Measurements from ENCODE around the gene ROPN1L. TPM values are rescaled to one million over a fixed set of nuclear protein-coding genes. Genes with fewer than 3 reads are reported as not detected.

ROPN1L gene
- total RNA-seq, 1 donor from 2014 or later, result not detected

GRCh38 chr5:10455277-10455670, 13.6 kb downstream of the ROPN1L start:
- TF ChIP-seq CTCF (IDR thresholded peaks at IDR 0.05; ENCODE audit: insufficient read depth, low read length, severe bottlenecking), result no peak
- no peak for DNase-seq (ENCODE audit: low read depth)
- H3K4me3 ChIP-seq (ENCODE audit: low read depth, low read length), result no peak overlapping the region
- no peak for FAIRE-seq
- no peaks in the 10 kb centered on the region for H3K27me3 ChIP-seq (ENCODE audit: control insufficient read depth, insufficient read depth, low read length)
- no peaks in the 10 kb centered on the region for H3K36me3 ChIP-seq (ENCODE audit: control insufficient read depth, insufficient read depth, low read length)

- H3K4me3 ChIP-seq (ENCODE audit: low read depth, low read length), result no peak overlapping the region
- DNase-seq (ENCODE audit: low read depth) (peak; percentile 61), FAIRE-seq (no peak)
- no peaks in the 10 kb centered on the region for H3K27me3 ChIP-seq (ENCODE audit: control insufficient read depth, insufficient read depth, low read length)
- H3K36me3 ChIP-seq (ENCODE audit: control insufficient read depth, insufficient read depth, low read length), result no peaks in the 10 kb centered on the region
- no peak for TF ChIP-seq CTCF (IDR thresholded peaks at IDR 0.05; ENCODE audit: insufficient read depth, low read length, severe bottlenecking)
Observed at GRCh38 chr5:10456583-10457420, 15.1 kb downstream of the ROPN1L start.

- no peak for DNase-seq (ENCODE audit: low read depth)
- no peak for TF ChIP-seq CTCF (IDR thresholded peaks at IDR 0.05; ENCODE audit: insufficient read depth, low read length, severe bottlenecking)
- H3K27me3 ChIP-seq (ENCODE audit: control insufficient read depth, insufficient read depth, low read length), result no peaks in the 10 kb centered on the region
- no peaks in the 10 kb centered on the region for H3K36me3 ChIP-seq (ENCODE audit: control insufficient read depth, insufficient read depth, low read length)
- no peak for FAIRE-seq
- H3K4me3 ChIP-seq (ENCODE audit: low read depth, low read length), result no peak overlapping the region
Observed at GRCh38 chr5:10457682-10458574, 16.2 kb downstream of the ROPN1L start.

- DNase-seq (ENCODE audit: low read depth) (no peak), FAIRE-seq (no peak)
- H3K4me3 ChIP-seq (ENCODE audit: low read depth, low read length), result no peak overlapping the region
- no peaks in the 10 kb centered on the region for H3K27me3 ChIP-seq (ENCODE audit: control insufficient read depth, insufficient read depth, low read length)
- no peak for TF ChIP-seq CTCF (IDR thresholded peaks at IDR 0.05; ENCODE audit: insufficient read depth, low read length, severe bottlenecking)
- H3K36me3 ChIP-seq (ENCODE audit: control insufficient read depth, insufficient read depth, low read length), result no peaks in the 10 kb centered on the region
Observed at GRCh38 chr5:10459080-10460055, 17.7 kb downstream of the ROPN1L start.

GRCh38 chr5:10460252-10460906, 18.7 kb downstream of the ROPN1L start:
- Histone ChIP-seq H3K36me3 (ENCODE audit: control insufficient read depth, insufficient read depth, low read length) (no peaks in the 10 kb centered on the region), H3K4me3 (ENCODE audit: low read depth, low read length) (no peak overlapping the region), H3K27me3 (ENCODE audit: control insufficient read depth, insufficient read depth, low read length) (no peaks in the 10 kb centered on the region)
- no peak for DNase-seq (ENCODE audit: low read depth)
- FAIRE-seq, result no peak
- TF ChIP-seq CTCF (IDR thresholded peaks at IDR 0.05; ENCODE audit: insufficient read depth, low read length, severe bottlenecking), result no peak

Data from bronchial epithelial cell (primary cell).